ENCODE measurements around the gene PSMG3. TPM values are rescaled to one million over a fixed set of nuclear protein-coding genes. Genes with fewer than 3 reads are reported as not detected.
A peak's percentile ranks its signal among the peaks of the same experiment; 100 is the strongest.

PSMG3 gene
- total and polyA plus RNA-seq, 2 experiments from 2014 or later = 28.3 to 84.8 TPM

GRCh38 chr7:1531263-1531978 is 38.4 kb downstream of the PSMG3 start:
- Histone ChIP-seq H3K4me2 (peak overlapping the region; percentile 78), H3K79me2 (replicated peaks; ENCODE audit: insufficient read depth) (peaks cover 50% of the 10 kb centered on the region), H3K36me3 (ENCODE audit: insufficient read depth) (no peaks in the 10 kb centered on the region), H3K9me2 (ENCODE audit: insufficient read depth) (no peaks in the 10 kb centered on the region), H3K4me1 (ENCODE audit: insufficient read depth) (peaks cover 16% of the 10 kb centered on the region), H3K27me3 (ENCODE audit: insufficient read depth) (no peaks in the 10 kb centered on the region), H3F3A (replicated peaks; ENCODE audit: low read depth) (0 out of 2 replicates have a peak, but pooled peaks cover 11% of the 10 kb centered on the region), H3K27ac (ENCODE audit: low read depth) (0 out of 2 replicates have a peak overlapping the region, but pooled peaks have one; percentile 39), H4K20me1 (replicated peaks; ENCODE audit: insufficient read depth) (no peaks in the 10 kb centered on the region; the same call in 1 of the 2 replicates), H3K4me3 (peak overlapping the region; percentile 55), H2AFZ (no peak overlapping the region)
- TF ChIP-seq NANOG (IDR thresholded peaks at IDR 0.05; ENCODE audit: borderline replicate concordance) = no peak
- TF ChIP-seq ETS1 (IDR thresholded peaks at IDR 0.05) = no peak
- TF ChIP-seq, protein P1, sequence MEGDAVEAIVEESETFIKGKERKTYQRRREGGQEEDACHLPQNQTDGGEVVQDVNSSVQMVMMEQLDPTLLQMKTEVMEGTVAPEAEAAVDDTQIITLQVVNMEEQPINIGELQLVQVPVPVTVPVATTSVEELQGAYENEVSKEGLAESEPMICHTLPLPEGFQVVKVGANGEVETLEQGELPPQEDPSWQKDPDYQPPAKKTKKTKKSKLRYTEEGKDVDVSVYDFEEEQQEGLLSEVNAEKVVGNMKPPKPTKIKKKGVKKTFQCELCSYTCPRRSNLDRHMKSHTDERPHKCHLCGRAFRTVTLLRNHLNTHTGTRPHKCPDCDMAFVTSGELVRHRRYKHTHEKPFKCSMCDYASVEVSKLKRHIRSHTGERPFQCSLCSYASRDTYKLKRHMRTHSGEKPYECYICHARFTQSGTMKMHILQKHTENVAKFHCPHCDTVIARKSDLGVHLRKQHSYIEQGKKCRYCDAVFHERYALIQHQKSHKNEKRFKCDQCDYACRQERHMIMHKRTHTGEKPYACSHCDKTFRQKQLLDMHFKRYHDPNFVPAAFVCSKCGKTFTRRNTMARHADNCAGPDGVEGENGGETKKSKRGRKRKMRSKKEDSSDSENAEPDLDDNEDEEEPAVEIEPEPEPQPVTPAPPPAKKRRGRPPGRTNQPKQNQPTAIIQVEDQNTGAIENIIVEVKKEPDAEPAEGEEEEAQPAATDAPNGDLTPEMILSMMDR (conservative IDR thresholded peaks at IDR 0.05; ENCODE audit: low read depth in 2 of 2) = no peak
- TF ChIP-seq CREB1 (CRISPR knock-in tag; IDR thresholded peaks at IDR 0.05; ENCODE audit: low read depth) = no peak
- TF ChIP-seq STAT1 (IDR thresholded peaks at IDR 0.05; ENCODE audit: unreplicated experiment) = no peak
- TF ChIP-seq, protein P2, sequence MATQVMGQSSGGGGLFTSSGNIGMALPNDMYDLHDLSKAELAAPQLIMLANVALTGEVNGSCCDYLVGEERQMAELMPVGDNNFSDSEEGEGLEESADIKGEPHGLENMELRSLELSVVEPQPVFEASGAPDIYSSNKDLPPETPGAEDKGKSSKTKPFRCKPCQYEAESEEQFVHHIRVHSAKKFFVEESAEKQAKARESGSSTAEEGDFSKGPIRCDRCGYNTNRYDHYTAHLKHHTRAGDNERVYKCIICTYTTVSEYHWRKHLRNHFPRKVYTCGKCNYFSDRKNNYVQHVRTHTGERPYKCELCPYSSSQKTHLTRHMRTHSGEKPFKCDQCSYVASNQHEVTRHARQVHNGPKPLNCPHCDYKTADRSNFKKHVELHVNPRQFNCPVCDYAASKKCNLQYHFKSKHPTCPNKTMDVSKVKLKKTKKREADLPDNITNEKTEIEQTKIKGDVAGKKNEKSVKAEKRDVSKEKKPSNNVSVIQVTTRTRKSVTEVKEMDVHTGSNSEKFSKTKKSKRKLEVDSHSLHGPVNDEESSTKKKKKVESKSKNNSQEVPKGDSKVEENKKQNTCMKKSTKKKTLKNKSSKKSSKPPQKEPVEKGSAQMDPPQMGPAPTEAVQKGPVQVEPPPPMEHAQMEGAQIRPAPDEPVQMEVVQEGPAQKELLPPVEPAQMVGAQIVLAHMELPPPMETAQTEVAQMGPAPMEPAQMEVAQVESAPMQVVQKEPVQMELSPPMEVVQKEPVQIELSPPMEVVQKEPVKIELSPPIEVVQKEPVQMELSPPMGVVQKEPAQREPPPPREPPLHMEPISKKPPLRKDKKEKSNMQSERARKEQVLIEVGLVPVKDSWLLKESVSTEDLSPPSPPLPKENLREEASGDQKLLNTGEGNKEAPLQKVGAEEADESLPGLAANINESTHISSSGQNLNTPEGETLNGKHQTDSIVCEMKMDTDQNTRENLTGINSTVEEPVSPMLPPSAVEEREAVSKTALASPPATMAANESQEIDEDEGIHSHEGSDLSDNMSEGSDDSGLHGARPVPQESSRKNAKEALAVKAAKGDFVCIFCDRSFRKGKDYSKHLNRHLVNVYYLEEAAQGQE (IDR thresholded peaks at IDR 0.05; ENCODE audit: unreplicated experiment) = no peak
- no peak for TF ChIP-seq POLR2AphosphoS5 (IDR thresholded peaks at IDR 0.05; ENCODE audit: low read depth)
- TF ChIP-seq, protein P3, sequence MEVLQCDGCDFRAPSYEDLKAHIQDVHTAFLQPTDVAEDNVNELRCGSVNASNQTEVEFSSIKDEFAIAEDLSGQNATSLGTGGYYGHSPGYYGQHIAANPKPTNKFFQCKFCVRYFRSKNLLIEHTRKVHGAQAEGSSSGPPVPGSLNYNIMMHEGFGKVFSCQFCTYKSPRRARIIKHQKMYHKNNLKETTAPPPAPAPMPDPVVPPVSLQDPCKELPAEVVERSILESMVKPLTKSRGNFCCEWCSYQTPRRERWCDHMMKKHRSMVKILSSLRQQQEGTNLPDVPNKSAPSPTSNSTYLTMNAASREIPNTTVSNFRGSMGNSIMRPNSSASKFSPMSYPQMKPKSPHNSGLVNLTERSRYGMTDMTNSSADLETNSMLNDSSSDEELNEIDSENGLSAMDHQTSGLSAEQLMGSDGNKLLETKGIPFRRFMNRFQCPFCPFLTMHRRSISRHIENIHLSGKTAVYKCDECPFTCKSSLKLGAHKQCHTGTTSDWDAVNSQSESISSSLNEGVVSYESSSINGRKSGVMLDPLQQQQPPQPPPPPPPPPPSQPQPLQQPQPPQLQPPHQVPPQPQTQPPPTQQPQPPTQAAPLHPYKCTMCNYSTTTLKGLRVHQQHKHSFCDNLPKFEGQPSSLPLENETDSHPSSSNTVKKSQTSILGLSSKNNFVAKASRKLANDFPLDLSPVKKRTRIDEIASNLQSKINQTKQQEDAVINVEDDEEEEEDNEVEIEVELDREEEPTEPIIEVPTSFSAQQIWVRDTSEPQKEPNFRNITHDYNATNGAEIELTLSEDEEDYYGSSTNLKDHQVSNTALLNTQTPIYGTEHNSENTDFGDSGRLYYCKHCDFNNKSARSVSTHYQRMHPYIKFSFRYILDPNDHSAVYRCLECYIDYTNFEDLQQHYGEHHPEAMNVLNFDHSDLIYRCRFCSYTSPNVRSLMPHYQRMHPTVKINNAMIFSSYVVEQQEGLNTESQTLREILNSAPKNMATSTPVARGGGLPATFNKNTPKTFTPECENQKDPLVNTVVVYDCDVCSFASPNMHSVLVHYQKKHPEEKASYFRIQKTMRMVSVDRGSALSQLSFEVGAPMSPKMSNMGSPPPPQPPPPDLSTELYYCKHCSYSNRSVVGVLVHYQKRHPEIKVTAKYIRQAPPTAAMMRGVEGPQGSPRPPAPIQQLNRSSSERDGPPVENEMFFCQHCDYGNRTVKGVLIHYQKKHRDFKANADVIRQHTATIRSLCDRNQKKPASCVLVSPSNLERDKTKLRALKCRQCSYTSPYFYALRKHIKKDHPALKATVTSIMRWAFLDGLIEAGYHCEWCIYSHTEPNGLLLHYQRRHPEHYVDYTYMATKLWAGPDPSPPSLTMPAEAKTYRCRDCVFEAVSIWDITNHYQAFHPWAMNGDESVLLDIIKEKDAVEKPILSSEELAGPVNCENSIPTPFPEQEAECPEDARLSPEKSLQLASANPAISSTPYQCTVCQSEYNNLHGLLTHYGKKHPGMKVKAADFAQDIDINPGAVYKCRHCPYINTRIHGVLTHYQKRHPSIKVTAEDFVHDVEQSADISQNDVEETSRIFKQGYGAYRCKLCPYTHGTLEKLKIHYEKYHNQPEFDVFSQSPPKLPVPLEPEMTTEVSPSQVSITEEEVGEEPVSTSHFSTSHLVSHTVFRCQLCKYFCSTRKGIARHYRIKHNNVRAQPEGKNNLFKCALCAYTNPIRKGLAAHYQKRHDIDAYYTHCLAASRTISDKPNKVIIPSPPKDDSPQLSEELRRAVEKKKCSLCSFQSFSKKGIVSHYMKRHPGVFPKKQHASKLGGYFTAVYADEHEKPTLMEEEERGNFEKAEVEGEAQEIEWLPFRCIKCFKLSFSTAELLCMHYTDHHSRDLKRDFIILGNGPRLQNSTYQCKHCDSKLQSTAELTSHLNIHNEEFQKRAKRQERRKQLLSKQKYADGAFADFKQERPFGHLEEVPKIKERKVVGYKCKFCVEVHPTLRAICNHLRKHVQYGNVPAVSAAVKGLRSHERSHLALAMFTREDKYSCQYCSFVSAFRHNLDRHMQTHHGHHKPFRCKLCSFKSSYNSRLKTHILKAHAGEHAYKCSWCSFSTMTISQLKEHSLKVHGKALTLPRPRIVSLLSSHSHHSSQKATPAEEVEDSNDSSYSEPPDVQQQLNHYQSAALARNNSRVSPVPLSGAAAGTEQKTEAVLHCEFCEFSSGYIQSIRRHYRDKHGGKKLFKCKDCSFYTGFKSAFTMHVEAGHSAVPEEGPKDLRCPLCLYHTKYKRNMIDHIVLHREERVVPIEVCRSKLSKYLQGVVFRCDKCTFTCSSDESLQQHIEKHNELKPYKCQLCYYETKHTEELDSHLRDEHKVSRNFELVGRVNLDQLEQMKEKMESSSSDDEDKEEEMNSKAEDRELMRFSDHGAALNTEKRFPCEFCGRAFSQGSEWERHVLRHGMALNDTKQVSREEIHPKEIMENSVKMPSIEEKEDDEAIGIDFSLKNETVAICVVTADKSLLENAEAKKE (CRISPR knock-in tag; IDR thresholded peaks at IDR 0.05) = no peak
- H3K27ac Mint-ChIP-seq = peak overlapping the region; percentile 56; the same call in 1 of the 2 replicates
- no peak for DNase-seq (ENCODE audit: low spot score)
- H3K9me3 Mint-ChIP-seq = no peaks in the 10 kb centered on the region
- peaks cover 29% of the 10 kb centered on the region for H3K27me3 Mint-ChIP-seq (ENCODE audit: insufficient read depth, low read depth, poor library complexity)
- H3K4me3 Mint-ChIP-seq = peak overlapping the region; percentile 84
- peak; percentile 13 for ATAC-seq
- peaks cover under 1% of the 10 kb centered on the region; the same call in 1 of the 3 replicates for H3K36me3 Mint-ChIP-seq (ENCODE audit: low read depth)
- peaks cover 38% of the 10 kb centered on the region for H3K4me1 Mint-ChIP-seq
